NCI-H345 treated with DMSO at 0.1 percent for 48 hours (cell line): ENCODE results near the gene COA1.
"Not testable (repeated sequence)": the region's sequence is repeated elsewhere in the genome, so short reads cannot be mapped to it uniquely, and the experiment has no call there.

Source experiments
- DNase-seq: peaks from one replicate; lab custom pipeline; 2025; ENCODE audit not compliant: unreplicated experiment; lab: John Stamatoyannopoulos, UW

COA1 gene

DNA sequence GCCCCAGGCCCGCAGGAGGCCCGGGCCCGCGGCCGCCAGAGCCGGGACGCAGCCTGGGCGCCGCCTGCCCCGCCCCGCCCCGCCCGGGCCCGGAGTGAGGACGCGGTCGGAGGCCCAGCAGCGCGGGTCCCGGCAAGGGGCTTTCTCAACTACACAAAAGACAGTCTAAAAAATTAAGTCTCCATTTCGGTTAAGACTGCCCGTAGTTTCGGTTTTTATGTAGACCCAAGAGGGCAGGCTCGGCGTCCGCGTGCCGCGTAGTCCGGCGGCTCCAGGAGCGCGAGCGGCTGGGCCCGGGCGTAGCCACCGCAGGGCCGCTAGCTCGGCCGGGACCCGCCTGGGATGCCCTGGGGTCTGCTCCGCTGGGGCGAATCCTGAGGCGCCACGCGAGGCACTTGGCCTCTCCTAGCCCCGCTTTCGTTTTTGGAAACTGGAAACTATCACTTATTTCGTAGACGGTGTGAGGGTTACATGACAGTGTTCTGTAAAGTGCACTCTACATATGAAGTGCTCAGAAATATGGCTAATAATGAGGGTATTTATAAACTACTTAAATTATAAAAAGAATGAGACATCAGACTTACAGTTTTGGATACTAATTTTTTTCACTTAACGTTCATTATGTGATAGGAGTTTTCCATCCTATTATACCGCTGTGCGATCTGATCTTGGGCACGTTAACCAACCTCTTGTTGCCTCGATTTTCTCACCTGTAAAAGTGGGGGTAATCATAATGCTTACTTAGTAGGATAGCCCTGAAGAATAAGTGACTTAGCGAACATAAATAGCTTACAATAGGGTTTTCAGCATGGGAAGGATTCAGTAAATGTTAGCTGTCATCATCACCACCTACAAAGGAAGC, 29.7 kb upstream of the COA1 start:
- peak; percentile 29 for DNase-seq

DNA sequence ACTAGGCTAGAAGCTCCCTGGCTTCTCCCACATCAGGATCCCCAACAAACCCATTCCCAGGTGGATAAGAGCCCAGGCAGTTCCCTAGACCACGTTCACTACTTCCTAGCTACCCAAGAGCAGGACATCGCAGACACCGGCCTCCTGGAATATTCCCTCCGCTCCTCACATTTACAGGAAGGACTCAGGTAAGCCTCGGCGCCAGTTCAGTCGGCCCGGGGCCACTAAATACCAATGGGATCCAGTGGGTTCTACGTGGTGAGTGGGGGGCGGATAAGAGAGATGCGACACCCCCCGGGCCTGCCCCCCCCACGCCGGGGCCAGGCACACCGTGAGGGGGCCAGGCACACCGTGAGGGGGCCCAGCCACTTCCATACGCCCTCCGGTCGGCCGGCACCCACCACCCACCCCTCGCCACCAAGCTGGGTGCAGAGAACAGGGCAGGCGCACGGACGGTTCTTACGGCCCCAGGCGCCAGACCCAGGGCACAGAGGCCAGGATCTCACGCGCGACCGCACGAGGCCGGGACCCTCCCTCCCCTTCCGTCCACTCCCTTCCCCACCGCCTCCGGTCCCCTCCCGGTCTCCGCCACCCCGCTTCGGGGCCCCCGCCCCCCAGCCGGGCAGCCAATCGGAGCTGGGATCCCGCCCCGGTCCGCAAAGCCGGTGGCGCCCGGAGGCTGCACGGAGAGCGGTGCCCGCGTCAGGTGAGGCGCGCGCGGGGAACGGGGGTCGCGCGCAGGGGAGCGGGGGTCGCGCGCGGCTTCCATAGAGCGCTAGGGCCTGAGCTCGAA, 28.9 kb upstream of the COA1 start, which contains the start of gene BLVRA:
TSS of gene BLVRA (plus strand) at position 652 of the 793 bp plus-strand sequence. CDS start 12,479 bp downstream, outside the sequence.
- DNase-seq, result peak; percentile 29

- DNase-seq, result no peak
Observed at GRCh38 chr7:43757073-43757720, 27.9 kb upstream of the COA1 start.

GRCh38 chr7:43756368-43757072, 27.2 kb upstream of the COA1 start:
- no peak for DNase-seq

DNA sequence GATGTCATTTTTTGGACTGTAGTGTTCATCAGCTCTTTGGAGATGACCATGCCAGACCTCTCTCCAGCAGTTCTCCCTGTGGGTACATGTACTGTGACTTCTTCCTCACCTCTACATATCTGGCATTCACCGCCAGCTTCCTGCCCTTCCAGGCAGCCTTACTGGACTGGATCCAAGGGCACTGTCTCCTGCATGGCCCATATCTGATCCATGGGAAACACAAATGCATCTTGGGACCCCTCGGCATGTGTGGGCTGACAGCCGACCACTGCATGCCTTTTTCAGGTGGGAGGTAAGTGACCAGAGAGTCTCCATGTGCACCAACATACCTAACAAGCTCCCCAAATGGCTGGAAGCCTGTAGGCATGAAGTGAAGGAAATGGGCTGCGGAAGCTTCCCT, 25.3 kb upstream of the COA1 start:
- no peak for DNase-seq

- DNase-seq, result no peak
Observed at GRCh38 chr7:43753843-43754242, 24.5 kb upstream of the COA1 start.

DNA sequence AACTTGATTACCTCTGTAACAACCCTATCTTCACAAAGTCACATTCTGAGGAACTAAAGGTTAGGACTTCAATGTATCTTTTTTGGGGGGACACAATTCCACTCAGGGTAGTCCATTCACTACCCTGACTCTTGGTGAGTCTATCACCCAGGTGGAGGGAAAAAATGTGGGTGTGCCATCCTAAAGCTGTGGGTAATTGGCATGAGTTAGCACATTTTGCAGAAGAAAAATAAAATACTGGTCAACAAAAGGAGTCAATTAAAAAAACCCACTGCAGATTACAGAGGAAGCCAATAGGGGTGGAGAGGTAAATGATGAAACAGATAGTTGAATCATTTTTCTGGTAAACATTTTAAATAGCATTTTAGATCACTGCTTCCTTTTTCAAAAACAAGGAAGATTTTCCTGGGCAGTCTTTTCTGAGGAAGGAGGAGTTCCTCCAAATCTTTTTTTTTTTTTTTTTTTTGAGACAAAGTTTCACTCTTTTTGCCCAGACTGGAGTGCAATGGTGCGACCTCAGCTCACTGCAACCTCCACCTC, 24.0 kb upstream of the COA1 start:
- no peak for DNase-seq

GRCh38 chr7:43752411-43752810, 23.1 kb upstream of the COA1 start:
- no peak for DNase-seq

DNA sequence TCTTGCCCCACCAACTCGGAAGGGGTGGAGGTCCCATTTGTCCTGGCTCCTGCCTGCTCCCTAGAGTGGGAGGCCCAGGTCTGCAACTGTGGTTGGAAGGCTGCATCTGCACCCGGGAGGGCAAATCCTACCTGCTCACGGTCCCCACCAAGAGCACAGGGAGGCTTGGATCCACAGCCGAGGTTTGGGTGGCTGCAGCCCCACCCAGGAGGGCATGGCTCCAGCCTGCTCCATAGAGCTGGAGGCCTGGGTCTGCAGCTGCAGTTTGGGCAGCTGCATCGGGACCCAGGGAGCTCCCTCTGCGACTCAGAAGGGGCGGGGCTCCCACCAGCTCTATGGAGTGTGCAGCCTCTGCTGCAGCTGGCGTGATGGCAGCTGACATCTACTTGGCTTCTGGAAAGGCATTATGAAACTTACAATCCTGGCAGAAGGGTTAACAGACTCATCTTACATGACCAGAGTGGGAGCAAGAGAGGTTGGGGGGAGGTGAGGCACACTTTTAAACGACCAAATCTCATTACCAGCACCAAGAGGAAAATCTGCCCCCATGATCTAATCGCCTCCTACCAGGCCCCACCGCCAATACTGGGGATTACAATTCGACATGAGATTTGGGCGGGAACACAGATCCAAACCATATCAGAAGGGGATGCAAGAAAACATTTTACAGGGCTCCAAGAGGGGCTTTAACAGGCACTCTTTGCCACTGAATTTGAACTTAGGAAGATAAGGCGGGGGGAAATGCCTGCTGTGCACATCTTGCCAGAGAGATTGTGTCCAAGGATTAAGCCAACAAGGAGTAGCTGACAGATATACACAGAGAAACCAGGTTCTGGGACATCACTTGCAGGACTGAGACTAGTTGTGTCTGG, 20.9 kb upstream of the COA1 start:
- no peak for DNase-seq

DNA sequence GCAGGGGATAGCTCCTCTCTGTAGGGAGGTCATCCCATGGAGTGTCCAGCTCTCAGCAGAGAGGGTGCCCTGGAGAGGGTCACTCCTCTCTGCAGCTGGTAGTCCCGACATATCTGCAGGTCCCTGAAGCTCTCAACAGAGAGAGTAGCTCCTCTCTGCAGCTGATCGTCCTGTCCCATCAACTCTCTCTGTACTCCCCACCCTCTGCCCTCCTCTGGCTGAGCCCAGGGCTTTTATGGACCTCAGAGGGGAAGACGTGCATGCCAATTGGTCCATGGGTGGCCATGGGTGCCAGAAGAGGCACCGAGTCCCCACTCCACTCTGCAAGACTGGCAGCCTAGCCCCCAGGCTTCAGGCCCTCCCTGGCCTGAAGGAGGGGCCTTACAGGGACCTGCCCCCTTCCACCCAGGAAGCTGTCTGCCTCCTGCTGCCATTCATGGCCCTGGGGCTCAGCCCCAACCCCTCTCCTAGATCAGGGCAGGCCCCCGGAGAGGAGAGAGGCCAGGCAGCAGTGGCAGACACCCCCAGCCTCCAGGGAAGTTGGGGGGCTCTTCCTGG, 20.1 kb upstream of the COA1 start:
- DNase-seq, result no peak

- peak; percentile 63 for DNase-seq
Observed at GRCh38 chr7:43747328-43748105, 18.2 kb upstream of the COA1 start.

- DNase-seq, result no peak
Observed at GRCh38 chr7:43742692-43743091, 13.4 kb upstream of the COA1 start.

DNA sequence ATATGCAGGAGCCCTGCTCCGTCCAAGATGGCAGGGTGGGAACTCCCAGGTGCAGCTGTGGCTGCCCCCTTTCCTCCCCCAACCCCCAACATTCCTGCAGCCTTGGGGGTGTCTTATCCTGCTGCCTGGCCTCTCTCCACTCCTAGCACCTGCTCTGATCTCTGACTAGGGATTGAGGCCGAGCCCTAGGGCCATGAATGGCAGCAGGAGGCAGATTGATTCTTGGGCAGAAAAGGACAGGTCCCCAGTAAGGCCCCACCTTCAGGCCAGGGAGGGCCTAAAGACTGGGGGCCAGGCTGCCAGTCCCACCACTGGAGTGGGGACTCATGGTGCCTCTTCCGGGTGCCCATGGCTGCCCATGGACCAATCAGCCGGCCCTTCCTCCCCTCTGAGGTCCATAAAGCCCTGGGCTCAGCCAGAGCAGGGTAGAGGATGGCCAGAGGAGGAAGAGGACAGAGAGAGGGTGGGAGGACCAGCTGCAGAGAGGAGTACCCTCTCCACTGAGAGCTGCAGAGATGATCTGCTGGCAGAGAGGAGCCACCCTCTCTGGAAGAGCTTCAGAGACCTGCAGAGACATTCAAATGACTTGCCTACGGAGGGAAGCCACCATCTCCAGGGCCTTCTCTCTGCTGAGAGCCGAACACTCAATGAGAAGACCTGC, 8.3 kb upstream of the COA1 start:
- no peak for DNase-seq

GRCh38 chr7:43735802-43736603, 6.7 kb upstream of the COA1 start:
- no peak for DNase-seq

DNA sequence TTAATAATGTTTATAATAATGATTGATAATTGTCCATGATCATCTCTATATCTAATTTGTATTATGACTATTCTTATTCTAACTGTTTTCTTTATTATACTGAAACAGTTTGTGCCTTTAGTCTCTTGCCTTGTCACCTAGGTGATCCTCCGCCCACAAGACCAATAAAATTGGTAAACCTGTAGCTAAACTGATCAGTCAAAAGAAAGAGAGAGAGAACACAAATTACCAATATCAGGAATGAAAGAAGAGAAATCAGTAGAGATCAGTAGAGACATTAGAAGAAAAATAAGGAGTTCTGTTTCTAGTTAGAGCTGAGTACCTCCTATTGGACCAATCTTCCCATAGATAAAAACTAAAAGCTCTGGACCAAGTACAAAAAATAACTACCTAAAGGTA, 6.1 kb upstream of the COA1 start:
- DNase-seq, result no peak

DNA sequence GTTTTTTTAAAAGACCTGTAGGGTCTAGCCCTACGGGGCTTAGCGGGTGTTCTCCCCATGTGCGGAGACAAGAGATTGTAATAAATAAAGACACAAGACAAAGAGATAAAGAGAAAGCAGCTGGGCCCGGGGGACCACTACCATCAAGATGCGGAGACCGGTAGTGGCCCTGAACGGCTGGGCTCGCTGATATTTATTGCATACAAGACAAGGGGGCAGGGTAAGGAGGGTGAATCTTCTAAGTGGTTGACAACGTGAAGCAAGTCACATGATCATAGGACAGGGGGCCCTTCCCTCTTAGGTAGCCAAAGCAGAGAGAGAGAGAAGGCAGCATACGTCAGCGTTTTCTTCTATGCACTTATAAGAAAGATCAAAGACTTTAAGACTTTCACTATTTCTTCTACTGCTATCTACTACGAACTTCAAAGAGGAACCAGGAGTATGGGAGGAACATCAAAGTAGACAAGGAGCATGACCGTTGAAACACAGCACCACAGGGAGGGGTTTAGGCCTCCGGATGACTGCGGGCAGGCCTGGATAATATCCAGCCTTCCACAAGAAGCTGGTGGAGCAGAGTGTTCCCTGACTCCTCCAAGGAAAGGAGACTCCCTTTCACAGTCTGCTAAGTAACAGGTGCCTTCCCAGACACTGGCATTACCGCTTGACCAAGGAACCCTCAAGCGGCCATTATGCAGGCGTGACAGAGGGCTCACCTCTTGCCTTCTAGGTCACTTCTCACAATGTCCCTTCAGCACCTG, 5.4 kb upstream of the COA1 start:
- not testable (repeated sequence) for DNase-seq

DNA sequence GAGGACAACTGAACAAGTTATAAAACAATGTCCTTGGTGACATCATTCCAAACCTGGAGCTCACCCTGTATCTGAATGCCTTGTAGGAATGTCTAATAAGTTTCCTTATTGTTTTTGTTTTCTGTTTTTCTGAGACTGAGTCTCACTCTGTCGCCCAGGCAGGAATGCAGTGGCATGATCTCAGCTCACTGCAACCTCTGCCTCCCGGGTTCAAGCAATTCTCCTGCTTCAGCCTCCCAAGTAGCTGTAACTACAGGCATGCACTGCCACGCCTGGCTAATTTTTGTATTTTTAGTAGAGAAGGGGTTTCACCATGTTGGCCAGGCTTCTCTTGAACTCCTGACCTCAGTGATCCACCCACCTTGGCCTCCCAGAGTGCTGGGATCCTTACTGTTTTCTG, 2.2 kb upstream of the COA1 start:
- DNase-seq, result not testable (repeated sequence)
